Suprapubic skin (tissue), 4 donors: ENCODE measurements around the gene PCNX1.

Experiments used
- EP300 ChIP-seq: sonication (generic); formaldehyde crosslinking; IDR thresholded peaks from one replicate; pipeline ENCODE4 v1.6.1; 2017; ENCODE audit warnings: antibody characterized with exemption
- POLR2A ChIP-seq, 2 donors: fragments of 450-650 bp; IDR thresholded peaks; one replicate each; pipeline ENCODE4 v1.6.1; 2017; ENCODE audit warnings: antibody characterized with exemption in 2 of 2, mild to moderate bottlenecking in 2 of 2, moderate library complexity in 2 of 2
- POLR2AphosphoS5 ChIP-seq, 3 donors: sonication (generic); formaldehyde crosslinking; IDR thresholded peaks; one replicate each; pipeline ENCODE4 v1.6.1; 2017; ENCODE audit warnings: antibody characterized with exemption in 3 of 3
- TF ChIP-seq, protein P1 (sequence below), 2 donors: fragments of 200-600 bp in 1 of 2; fragments of 450-650 bp in 1 of 2; sonication (generic) in 1 of 2; IDR thresholded peaks; one replicate each; pipeline ENCODE4 v1.5.1; 2016 to 2019; ENCODE audit warnings: antibody characterized with exemption in 2 of 2, mild to moderate bottlenecking in 1 of 2, moderate library complexity in 1 of 2

DNA sequence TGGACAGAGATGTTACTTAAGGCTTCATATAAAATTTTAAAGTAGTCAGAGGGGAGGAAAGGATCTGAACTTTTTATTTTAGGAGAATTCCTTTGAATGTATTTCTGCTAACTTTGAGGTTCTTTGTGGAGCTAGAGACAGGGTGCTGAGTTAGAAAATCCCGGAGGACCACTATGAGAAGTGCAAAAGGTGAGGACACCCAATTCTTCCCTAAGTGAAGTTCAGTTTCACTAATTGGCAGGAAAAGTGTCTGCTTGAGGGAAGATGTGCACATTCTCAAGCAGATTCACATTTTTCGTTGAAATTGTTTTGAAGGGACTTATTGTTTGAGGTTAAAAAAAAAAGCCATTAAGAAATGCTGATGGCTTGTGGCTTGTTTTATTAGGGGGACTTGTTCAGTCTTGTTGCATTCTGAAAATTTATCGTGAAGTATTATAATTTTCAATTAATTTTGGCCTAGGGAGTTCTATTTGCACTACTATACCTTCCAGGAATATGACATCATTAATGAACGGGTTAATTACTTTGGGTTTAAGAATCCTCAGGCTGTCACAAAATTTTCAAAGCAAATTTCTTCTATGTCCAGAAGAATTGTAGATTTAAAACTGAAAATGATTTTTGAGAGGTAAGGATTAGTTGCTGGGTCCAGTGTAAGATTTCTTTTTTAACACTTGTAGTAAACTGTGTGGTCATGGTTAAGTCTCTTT is 1.8 kb downstream of the PCNX1 start:
- TF ChIP-seq, protein P1, sequence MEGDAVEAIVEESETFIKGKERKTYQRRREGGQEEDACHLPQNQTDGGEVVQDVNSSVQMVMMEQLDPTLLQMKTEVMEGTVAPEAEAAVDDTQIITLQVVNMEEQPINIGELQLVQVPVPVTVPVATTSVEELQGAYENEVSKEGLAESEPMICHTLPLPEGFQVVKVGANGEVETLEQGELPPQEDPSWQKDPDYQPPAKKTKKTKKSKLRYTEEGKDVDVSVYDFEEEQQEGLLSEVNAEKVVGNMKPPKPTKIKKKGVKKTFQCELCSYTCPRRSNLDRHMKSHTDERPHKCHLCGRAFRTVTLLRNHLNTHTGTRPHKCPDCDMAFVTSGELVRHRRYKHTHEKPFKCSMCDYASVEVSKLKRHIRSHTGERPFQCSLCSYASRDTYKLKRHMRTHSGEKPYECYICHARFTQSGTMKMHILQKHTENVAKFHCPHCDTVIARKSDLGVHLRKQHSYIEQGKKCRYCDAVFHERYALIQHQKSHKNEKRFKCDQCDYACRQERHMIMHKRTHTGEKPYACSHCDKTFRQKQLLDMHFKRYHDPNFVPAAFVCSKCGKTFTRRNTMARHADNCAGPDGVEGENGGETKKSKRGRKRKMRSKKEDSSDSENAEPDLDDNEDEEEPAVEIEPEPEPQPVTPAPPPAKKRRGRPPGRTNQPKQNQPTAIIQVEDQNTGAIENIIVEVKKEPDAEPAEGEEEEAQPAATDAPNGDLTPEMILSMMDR (IDR thresholded peaks at IDR 0.05): no peak
- TF ChIP-seq POLR2AphosphoS5 (IDR thresholded peaks at IDR 0.05) (no peak), EP300 (no peak), POLR2A (IDR thresholded peaks at IDR 0.05) (no peak)
